Heart left ventricle (tissue), 16 donors: ENCODE data around the gene CRIP1. TPM values are rescaled to one million over a fixed set of nuclear protein-coding genes. Genes with fewer than 3 reads are reported as not detected.

Source experiments
- ATAC-seq, 4 donors: fragments of 200-7000 bp; cut with Tn5 transposase; one replicate each; pipeline ENCODE4 v1.9.1; 2020 to 2022; ENCODE audit warnings: moderate library complexity in 4 of 4, mild to moderate bottlenecking in 3 of 4, moderate number of reproducible peaks in 1 of 4
- DNase-seq, 5 donors: peaks; one replicate each; pipeline ENCODE4 v3.0.0-alpha.2; 2020
- H3K27ac ChIP-seq, 12 donors: fragments of 200-600 bp; sonication (generic) in 4 of 12; one replicate each; pipeline versions ENCODE4 v1.5.0 to v1.8.0; 2016 to 2022; ENCODE audit warnings: mild to moderate bottlenecking in 2 of 12
- H3K27me3 ChIP-seq, 9 donors: fragments of 200-600 bp; sonication (generic) in 2 of 9; one replicate each; pipeline versions ENCODE4 v1.5.1 to v1.8.0; 2016 to 2022; ENCODE audit warnings: mild to moderate bottlenecking in 3 of 9
- H3K36me3 ChIP-seq, 9 donors: fragments of 200-600 bp; sonication (generic) in 2 of 9; one replicate each; pipeline versions ENCODE4 v1.5.0 to v1.8.0; 2018 to 2022; ENCODE audit warnings: mild to moderate bottlenecking in 2 of 9
- H3K4me1 ChIP-seq, 12 donors: fragments of 200-600 bp; sonication (generic) in 4 of 12; one replicate each; pipeline versions ENCODE4 v1.5.0 to v1.8.0; 2016 to 2022; ENCODE audit warnings: mild to moderate bottlenecking in 3 of 12
- H3K4me3 ChIP-seq, 12 donors: fragments of 200-600 bp; sonication (generic) in 4 of 12; one replicate each; pipeline versions ENCODE4 v1.5.0 to v1.8.0; 2017 to 2022; ENCODE audit warnings: mild to moderate bottlenecking in 9 of 12, moderate library complexity in 4 of 12
- H3K9me3 ChIP-seq, 12 donors: fragments of 200-600 bp; sonication (generic) in 4 of 12; one replicate each; pipeline versions ENCODE4 v1.5.0 to v1.8.0; 2016 to 2022; ENCODE audit warnings: mild to moderate bottlenecking in 1 of 12
- CTCF ChIP-seq, 12 donors: fragments of 200-600 bp; sonication (generic) in 4 of 12; IDR thresholded peaks; one replicate each; pipeline versions ENCODE4 v1.5.0 to v1.8.0; 2018 to 2022; ENCODE audit warnings: antibody characterized with exemption in 12 of 12, mild to moderate bottlenecking in 5 of 12
- POLR2A ChIP-seq, 2 donors: fragments of 450-650 bp; IDR thresholded peaks; one replicate each; pipeline ENCODE4 v1.6.1; 2017; ENCODE audit warnings: antibody characterized with exemption in 2 of 2, mild to moderate bottlenecking in 2 of 2, moderate library complexity in 2 of 2
- WGBS, 4 donors: extraction: QIAGEN DNeasy Blood & Tissue Kit in 2 of 4; methylation state at CpG; one replicate each; pipeline versions ENCODE4 v1.1.5 to v1.1.7; 2013 to 2018; 5-methylcytosine and 5-hydroxymethylcytosine counted together
- intact Hi-C, 10 donors: fragments of 100-400 bp; cut with DNase I; formaldehyde crosslinking; loops; one replicate each; pipeline versions ENCODE4 v1.11.1 to v1.14.2; 2022
- polyA plus RNA-seq, 2 donors: library from polyadenylated mRNA; stranded (reverse); fragments of 200-250 nt; gene quantifications; one replicate each; pipeline ENCODE4 v1.2.3, GENCODE V29; 2013
- total RNA-seq, 9 donors: library from RNA; depleted of rRNA in 2 of 9; stranded (reverse); fragments of >200 nt in 2 of 9; fragmentation: NEBNext Ultra II Directional in 3 of 9; extraction: Animal tissue kit (Norgen Biotek cat#: 25700) in 3 of 9; gene quantifications; one replicate each; pipeline versions ENCODE4 v1.1.0 to v1.2.4, GENCODE V29; 2016 to 2023
- donor health status: ischemic (EF 13 %, LVEDD 7.1; RV severe dilation, severe dysfunction).
- donor health status: healthy with polysubstance abuse.
- donor health status: DM: no; HTN: yes; CAD: no.
- donor health status: DM: no; HTN: no; CAD: no.
- donor health status: ischemic (EF 25% LVEDD 6.9; RV normal size, moderate dysfunction).
- donor health status: ischemic (EF 25% LVEDD 5.7; RV mildly dilated, moderate dysfunction).
- donor health status: healthy.
- donor health status: DM: yes; HTN: yes; CAD: no.
- donor health status: ischemic (EF 35%, LVEDD 5.7; RV mildly dilated, moderate dysfunction).
- donor health status: nonischemic (EF 11% LVEDD 7.7; RV severe dilation, severe dysfunction).
- donor health status: DM: yes; HTN: yes; CAD: no.
- donor health status: PGD.
- donor health status: ischemic (EF 29% LVEDD 5.4; RV normal size, mild dysfunction).
- donor health status: nonischemic (EF 23%, LVEDD 6.1; RV moderate dilation, normal function).

Gene CRIP1
- total and polyA plus RNA-seq, 11 donors, result 12.1 to 195 (median 62.3) TPM

- no peak overlapping the region for H3K4me3 ChIP-seq
- H3K27ac ChIP-seq, result no peak overlapping the region
- ATAC-seq (no peak), DNase-seq (no peak)
- H3K9me3 ChIP-seq, result no peaks in the 10 kb centered on the region
- intact Hi-C loops, result no loop called here
- no peaks in the 10 kb centered on the region for H3K27me3 ChIP-seq
- peaks cover 0 to 5% (median 0%) of the 10 kb centered on the region in 12 donors for H3K4me1 ChIP-seq
- 62 to 72% (median 69%) methylated on average over 10 of the region's 10 CpGs for WGBS, 4 donors
- peaks cover 0 to 5% (median 0%) of the 10 kb centered on the region in 9 donors for H3K36me3 ChIP-seq
- TF ChIP-seq POLR2A (IDR thresholded peaks at IDR 0.05) (no peak), CTCF (IDR thresholded peaks at IDR 0.05) (no peak)
Observed at GRCh38 chr14:105500726-105501101, 14.0 kb downstream of the CRIP1 start.

DNA sequence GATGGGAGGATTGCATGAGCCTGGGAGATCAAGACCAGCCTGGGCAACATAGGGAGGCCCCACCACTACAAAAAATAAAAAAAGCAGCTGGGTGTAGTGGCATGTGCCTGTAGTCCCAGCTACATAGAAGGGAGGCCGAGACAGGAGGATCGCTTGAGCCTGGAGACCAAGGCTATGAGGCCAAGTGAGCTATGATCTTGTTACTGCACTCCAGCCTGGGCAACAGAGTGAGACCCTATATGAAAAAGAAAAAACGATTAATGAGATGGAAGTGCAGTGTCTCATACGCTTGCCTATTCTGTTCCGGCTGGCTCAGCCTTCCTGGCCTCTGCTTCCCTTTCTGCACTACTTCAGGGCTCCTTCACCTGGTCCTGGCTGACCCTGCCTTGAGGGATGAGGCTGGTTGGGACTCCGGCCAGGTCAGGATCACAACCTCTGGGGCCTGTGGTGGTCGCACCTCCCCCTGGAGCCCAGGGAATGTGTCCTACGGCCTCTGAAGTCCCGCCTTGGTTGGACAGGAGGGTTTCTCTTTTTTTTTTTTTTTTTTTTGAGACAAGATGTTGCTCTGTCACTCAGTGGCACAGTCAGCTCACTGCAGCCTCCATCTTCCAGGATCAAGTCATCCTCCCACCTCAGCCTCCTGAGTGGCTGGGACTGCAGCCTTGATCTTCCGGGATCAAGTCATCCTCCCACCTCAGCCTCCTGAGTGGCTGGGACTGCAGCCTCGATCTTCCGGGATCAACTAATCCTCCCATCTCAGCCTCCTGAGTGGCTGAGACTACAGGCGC, 15.0 kb downstream of the CRIP1 start:
- TF ChIP-seq CTCF (IDR thresholded peaks at IDR 0.05), result no peak
- no peak for TF ChIP-seq POLR2A (IDR thresholded peaks at IDR 0.05)
- no peaks in the 10 kb centered on the region for H3K4me1 ChIP-seq
- no peaks in the 10 kb centered on the region for H3K9me3 ChIP-seq
- no peak overlapping the region for H3K4me3 ChIP-seq
- H3K27ac ChIP-seq, result no peak overlapping the region
- no peaks in the 10 kb centered on the region for H3K27me3 ChIP-seq
- intact Hi-C loops, result no loop called here
- WGBS, 4 donors, result 87 to 89% (median 87%) methylated on average over 13 of the region's 13 CpGs
- DNase-seq, result no peak
- ATAC-seq, result no peak
- peaks cover 0 to 5% (median 0%) of the 10 kb centered on the region in 9 donors for H3K36me3 ChIP-seq

GRCh38 chr14:105502446-105503295, 16.0 kb downstream of the CRIP1 start:
- intact Hi-C loops, result no loop called here
- 81 to 85% (median 82%) methylated on average over 18 of the region's 18 CpGs for WGBS, 4 donors
- Histone ChIP-seq H3K4me3 (no peak overlapping the region), H3K9me3 (no peaks in the 10 kb centered on the region), H3K27ac (no peak overlapping the region), H3K36me3 (peaks cover 0 to 5% (median 0%) of the 10 kb centered on the region in 9 donors), H3K4me1 (no peaks in the 10 kb centered on the region), H3K27me3 (peaks cover 0 to under 1% (median 0%) of the 10 kb centered on the region in 9 donors)
- DNase-seq (no peak), ATAC-seq (no peak)
- no peak for TF ChIP-seq POLR2A (IDR thresholded peaks at IDR 0.05)
- TF ChIP-seq CTCF (IDR thresholded peaks at IDR 0.05), result no peak

DNA sequence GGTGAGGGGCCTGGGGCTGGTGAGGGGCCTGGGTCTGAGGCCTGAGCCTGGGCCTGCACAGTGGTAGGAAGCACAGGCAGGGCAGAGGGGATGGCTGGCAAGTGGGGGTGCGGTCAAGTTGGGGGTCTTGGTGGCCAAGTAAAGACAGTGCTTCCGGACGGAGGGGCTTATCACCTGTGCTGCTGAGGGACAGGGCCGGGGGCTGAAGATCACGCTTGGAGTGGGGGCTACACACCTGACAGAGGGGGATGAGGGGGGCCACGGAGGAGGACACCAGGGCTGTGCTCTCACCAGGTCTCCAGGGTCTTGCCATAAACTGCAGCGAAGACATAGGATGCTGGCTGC, 16.6 kb downstream of the CRIP1 start:
- Histone ChIP-seq H3K9me3 (no peaks in the 10 kb centered on the region), H3K27ac (no peak overlapping the region), H3K27me3 (peaks cover 0 to 7% (median 0%) of the 10 kb centered on the region in 9 donors), H3K36me3 (peaks cover 0 to 5% (median 0%) of the 10 kb centered on the region in 9 donors), H3K4me1 (no peaks in the 10 kb centered on the region), H3K4me3 (no peak overlapping the region)
- intact Hi-C loops, result no loop called here
- DNase-seq (no peak), ATAC-seq (no peak)
- 84 to 96% (median 86%) methylated on average over 7 of the region's 7 CpGs for WGBS, 4 donors
- TF ChIP-seq POLR2A (IDR thresholded peaks at IDR 0.05) (no peak), CTCF (IDR thresholded peaks at IDR 0.05) (no peak)
